SW480 (cell line): ENCODE measurements around the gene HIVEP3.

Source experiments
- DNase-seq: peaks from one replicate; pipeline ENCODE4 v3.0.0-alpha.2; 2016; ENCODE audit warnings: low spot score

HIVEP3 gene

DNA sequence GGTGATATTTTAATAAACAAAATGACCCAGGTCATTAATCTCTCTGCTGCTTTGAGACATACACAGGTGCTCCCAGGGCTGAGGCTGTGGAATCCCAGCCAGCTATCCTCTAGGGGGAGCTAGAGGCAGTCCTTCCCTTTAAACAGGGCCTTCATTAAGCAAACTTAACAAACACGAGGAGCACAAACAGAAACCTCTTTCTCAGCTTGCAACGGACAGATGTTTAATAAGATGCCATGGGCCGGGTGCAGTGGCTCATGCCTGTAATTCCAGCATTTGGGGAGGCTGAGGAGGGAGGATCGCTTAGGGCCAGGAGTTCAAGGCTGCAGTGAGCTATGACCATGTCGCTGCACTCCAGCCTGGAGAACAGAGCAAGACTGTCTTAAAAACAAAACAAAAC lies 106.7 kb downstream of the HIVEP3 start:
- peak; percentile 76 for DNase-seq

DNA sequence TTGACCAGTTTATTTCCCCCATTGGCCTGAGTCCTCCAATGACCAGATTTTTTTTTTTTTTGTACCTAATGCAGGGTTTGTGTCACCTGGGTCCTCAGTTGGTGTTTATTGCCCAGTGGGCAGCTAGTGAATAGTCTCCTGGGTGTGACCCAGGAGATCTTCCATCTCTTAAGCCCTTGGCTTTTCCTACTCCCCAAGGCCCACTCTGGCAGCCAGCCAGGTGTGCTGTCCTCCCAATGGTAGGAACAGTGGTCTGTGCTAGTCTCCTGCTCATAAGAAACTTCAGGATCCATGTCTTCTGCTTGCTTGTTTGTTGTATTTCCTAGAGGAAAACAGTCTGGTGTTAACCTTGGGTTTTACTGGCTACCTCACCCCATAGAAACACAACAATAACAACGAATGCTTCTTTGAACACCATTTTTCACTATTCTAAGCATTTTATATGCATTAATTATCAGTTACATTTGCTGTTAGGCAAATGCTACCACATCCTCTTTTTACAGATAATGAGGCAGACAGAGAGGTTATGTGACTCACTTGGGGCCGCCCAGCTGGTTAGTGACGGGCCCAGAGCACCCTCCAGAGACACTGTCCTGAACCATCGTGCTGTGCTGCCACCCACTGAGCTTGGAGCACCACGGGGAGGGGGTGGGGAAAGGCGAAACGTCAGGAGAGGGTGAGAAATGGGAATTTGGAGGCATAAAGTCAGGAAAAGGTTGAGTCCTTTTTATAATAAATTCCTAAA lies 107.5 kb downstream of the HIVEP3 start:
- no peak for DNase-seq

DNA sequence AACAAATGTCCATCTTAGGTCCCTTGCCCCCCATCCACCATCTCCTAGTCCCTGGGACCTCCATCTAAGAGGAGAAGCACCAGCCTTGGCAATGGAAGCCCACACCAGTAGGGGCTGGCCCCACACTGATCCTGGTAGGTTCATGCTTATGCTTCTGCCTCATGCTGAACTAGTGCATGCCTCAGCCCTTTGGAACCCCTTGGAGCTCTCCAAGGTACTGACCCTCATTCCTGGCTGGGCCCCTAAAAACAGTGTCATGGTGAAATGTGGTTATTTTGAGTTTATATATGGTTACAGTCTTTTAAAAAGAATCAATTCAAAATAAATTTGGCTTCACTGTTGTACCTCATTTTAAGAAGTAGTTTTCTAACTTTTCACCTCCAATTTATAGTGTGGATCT lies 108.3 kb downstream of the HIVEP3 start:
- DNase-seq = peak; percentile 32

DNA sequence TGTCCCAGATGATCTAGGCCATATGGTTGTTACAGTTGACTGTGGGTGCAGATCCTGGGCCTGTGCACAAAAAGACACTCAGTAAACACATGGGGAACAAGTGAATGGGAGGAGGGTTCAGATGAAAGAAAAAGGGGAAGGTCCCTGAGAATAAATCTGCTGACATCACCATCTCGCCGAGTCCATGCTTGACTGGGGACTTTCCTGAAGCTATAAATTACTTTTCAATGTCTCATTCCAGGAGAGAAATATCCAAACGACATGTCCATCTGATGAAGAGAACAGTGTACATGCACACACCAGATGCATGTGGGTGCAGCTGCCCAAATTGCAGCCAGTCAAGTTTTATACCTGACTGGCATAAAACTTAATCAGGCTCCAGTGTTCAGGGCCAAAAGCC lies 109.0 kb downstream of the HIVEP3 start:
- DNase-seq = no peak

DNA sequence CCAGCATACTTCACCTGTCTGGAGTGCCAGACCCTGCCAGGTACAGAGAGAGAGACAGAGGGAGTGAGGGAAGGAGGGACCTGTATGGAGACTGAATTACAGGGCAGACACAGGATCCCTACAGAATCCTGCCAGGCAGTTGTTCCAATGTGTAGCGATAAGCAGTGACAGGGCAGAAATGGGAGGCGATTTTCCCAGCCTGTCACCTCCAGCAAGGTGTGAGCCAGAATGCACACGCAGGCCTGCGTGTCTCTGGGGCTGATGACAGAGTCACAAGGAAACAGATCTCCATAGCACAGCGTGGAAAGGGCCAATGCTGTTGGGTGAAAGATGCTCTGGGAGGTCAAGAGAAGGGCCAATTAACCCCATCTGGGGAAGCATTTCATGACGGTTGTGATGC lies 111.3 kb downstream of the HIVEP3 start:
- no peak for DNase-seq

DNA sequence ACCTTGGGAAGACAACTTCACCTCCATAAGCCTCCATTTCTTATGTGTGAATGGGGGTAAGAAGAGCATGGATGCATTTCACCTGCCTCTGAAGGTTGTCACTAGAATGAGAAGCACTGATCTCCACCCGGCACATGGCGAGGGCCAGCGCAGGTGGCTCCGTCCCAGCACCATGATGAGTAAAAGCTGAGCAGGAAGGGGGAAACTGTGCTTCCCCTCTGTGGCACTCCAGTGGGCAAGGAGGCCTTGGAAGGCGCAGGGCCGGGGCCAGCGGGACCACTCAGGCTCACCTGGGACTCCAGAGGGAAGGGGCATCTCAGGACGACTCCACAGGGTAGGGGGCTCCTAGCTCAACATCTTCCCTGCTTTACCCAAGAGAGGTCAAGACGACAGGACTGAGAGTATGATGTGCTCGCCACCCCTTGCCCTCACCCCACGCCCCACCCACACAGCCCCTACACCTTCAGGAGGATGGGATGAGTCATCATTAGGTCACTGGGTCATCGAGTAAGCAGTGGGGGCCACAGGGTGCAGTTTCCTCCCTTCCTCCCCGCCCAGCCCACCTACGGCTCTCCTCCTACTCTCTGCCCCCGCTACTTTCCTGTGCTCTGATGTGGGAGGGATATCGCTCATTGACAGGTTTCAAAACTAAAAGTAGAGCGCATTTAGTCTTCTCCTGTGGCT lies 112.1 kb downstream of the HIVEP3 start:
- peak; percentile 45 for DNase-seq

DNA sequence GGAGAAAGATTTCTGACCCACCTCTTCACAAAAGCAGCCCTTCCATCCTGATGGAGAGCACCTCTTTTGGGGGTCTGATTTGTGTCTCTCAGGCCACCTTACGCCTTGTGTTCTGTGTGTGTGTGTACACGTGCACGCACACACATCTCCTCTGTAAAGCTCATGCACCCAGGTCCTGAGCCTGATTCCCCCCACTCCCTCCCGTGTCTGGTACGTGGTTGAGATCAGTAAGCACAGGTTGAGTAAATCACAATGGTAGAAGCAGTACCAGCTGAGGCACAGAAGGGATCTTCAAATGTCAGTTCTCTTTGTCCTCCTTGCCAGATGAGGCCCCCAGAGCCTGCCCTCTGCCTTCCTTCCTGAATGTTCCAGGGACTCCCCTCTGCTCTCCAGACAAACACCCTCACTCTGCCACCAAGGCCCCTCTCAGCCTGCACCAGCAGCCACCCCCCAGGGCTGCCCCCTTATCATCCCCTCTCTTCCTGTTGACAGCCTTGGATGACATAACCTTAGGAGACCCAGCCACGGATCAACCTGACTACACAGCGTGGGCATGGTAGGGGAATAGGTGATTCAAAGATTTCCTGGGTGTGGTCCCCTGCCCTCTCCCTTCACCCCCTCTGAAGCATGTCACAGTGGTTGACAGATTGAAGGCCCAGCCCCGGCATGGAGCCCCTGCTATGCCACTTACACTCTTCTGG lies 112.8 kb downstream of the HIVEP3 start:
- no peak for DNase-seq

DNA sequence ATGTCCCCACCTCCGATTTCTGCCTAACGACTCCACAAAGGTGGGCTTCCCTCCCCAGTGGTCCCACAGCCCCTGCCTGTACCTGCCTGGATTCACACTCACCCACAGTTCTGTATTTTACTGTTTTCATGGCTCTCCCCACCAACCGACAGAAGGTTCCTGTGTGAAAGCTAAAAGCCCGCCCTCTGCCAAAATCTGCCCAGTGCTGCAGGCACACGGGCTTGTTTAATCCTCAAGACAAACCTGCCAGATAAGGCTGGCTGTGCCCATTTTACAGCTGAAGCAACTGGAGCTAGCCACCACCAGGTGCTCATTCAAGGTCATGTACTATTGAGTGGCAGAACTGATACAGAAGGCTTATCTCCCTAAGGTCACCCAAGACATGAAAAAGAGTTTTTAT lies 114.5 kb downstream of the HIVEP3 start:
- no peak for DNase-seq

DNA sequence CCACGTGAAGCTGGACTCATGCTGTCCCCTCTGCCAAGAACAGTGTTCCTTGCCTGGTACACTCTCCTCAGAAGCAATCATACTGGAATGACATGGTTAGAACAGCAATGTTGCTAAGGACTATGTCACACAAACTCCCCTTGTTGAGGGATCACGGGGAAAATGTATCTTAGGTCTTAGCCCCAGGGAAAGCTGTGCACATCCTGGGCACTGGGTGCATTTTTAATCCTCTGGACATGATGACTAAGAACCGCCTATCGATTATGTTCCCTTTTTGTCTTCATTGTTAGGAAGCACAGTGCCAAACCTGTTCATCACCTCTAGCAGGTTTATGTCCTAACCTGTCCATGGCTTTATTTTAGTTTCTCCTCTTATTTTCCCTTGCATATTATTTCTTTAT lies 115.1 kb downstream of the HIVEP3 start:
- DNase-seq = no peak

DNA sequence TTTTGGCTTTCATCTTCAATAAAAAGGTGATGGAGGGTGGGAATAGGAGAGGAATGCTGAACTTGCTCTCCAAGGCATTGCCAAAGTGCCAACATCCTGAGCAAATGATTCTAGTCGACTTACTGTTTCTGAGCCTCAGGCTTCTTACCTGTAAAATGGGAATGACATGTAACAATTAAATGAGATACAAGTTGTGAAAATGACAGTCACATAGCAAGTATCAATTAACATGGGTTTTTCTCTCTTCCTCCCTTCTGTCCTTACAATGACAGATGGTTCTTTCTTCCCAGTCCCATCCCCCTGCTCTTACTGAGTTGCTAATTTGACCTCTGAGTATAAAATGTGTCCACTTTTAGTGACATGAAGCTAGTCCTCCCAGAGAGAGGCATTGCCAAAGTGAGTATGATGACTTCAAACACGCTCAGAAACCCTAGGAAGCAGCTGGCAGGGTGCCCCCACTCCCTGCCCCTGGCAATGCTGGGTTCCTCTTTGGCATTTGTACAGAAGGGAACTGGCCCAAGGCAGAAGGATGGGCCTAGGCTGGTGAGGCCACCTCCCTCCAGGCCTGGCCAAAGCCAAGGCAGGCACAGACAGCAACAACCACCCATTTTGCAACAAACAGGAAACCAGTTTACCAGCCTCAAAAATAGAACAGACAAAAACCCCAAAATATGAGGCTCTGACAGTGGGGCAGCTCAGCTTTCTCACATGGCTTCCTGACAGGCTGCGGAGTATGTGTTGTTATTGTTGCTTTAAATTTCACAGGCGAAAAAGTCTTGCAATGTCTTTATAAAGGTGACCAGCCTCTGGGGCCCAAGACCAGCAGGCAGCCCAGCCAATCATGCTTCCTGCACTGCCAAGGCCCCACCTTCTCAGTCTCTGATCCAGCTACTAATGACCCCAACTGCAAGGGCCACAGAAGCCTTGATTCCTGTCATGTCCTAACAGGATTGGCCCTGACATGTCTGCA lies 115.9 kb downstream of the HIVEP3 start:
- DNase-seq = no peak

DNA sequence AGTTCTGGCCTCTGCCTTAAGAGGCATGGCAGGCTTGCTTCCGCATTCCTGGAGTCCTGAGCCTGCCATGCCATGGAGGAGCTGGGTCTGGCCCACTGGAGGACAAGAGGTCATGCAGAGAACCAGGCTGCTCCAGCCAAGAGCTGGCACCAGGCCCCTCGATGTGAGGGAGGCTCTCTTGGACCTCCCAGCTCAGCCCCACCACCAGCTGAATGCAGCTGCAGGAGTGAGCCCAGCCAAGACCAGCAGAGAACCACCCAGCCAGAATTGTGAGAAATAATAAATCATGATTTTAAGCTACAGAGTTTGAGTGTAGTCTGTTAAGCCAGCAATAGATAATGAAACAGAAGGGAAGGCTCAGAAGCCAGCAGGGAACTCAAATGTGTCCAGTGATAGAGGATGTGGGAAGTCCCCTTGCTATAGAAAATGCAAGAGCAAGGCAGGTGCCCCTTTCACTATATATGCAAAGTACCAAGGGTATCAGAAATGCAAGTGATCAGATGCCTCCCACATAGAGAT lies 118.4 kb downstream of the HIVEP3 start:
- DNase-seq = no peak

DNA sequence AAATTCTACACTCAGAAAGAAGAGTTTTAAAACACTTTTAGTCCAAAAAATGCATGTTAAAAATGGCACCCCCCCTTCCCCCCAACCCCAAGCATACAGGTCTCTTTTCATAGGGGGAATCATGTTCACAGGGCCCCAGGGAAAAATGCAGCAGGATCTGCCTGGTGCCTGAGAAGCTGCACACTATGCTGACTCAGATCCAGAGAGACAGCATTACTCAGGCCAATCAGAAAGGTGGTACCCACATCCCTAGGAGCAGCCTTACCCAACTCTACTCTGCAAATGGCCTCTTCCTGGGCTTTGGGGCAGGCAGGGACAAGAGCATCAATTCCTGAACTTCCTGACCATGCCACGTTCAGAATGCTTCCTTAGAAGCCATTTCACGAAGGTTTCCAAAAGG lies 119.0 kb downstream of the HIVEP3 start:
- no peak for DNase-seq

DNA sequence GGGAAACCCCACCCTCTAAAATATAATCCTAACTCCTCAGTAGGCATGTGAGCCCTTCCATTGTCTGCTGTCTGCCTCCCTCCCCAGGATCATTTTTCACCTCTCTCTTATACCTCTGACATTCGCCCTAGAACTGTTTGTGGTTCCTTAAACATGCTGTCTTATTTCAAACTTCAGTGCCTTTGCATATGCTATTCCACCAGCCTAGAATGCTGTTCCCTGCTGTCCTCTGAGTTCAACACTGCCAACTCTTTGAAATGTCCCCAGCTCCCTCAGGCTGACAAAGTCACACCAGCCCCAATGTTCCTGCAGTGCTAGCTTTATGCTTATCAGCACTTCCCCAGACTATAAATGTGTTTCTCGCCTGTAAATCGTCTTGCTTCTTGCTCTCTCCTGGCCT lies 119.5 kb downstream of the HIVEP3 start:
- DNase-seq = no peak

DNA sequence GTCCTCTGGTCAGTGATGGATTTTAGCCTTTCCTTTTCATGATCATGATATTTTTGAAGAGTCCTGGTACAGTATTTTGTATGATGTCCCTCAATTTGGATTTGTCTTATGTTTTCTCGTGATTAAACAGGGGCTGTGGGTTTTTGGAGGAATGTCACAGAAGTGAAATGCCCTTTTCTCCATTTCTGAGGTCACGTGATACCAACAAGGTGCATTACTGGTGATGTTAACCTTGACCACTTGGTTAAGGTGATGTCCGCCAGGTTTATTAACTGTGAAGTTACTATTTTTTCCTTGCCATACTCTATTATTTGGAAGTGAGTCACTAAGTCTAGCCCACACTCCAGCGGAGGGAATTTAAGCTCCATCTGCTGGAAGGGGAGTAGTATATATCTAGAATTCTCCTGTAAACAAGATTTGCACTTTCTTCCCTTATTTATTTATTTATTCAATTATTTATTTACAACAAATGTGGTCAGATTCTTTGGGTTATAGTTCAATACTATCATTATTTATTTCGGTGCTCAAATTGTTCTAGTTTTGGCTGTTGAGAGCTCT lies 123.4 kb downstream of the HIVEP3 start:
- DNase-seq = peak; percentile 63

DNA sequence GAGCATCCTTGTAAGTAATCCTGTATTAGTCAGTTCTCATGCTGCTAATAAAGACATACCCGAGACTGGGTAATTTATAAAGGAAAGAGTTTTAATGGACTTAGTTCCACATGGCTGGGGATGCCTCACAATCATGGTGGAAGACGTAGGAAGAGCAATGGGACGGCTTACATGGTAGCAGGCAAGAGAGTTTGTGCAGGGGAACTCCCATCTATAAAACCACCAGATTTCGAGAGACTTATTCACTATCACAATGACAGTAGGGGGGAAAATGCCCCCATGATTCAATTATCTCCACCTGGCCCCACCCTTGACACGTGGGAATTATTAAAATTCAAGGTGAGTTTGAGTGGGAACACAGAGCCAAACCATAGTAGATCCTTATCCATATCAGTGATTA lies 124.7 kb downstream of the HIVEP3 start:
- DNase-seq = no peak

DNA sequence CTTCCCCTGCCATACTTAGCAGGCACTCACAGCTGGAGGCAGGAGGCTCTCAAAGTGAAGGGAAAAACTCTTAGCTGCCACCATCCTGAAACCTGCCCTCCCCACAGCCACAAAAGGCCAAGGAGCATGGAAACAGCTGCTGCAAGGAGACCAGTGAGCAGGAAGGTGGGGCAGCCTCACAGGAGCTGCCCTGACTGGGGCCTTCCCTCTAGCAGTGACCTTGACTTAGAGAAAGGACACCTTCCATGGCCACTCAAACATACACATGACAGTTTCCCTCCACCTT lies 126.3 kb downstream of the HIVEP3 start:
- DNase-seq = no peak

DNA sequence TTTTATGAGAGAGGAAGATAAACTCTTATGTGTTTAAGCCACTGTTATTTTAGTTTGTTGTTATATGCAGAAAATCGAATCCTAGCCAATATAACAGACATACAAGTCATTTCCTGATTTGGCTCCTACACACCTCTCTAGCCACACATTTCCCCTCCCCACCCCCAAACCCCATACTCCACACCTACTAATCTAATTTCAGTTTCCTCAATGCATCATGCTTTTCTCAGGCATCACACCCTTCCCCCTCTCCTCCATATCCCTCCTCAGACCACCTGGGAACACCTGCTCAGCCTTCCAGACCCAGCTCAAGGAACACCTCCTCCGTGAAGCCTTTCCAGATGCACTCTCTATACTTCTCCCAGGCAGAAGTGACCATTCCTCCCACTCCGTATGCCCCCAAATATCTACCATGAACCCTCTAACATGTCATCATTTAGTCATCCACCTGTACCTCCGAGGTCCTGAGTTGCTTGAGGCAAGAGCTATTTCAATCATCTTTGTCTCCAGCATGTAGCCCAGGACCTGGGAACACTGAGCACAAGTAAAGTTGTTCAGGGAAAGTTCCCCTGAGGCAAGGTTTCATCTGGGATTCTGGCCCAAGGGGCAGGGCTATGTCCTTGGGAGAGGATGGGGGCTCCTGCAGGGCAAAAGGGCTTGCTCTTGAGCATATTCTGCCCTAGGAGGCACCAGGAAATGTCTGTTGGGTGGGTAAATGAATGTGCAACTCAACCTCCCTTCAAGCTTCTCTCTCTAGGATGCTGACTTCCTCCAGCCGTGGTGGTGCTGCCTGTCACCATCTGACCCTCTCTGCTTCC lies 126.8 kb downstream of the HIVEP3 start:
- DNase-seq = no peak

DNA sequence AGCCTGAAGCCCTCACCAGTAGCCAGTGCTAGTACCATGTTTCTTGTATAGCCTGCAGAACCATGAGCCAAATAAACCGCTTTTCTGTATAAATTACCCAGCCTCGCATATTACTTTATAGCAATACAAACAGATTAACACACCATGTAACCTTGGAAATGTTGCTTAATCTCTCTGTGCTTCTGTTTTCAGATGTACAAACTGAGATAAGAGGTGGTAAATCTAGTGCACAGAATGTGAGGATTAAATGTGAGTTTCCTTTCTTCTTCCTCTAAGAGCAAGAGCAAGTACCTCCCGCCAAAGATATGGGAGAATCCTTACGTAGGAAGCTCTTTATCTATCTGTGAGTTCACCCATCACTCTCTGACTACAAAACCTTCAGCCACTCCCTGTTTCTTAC lies 128.4 kb downstream of the HIVEP3 start:
- no peak for DNase-seq

DNA sequence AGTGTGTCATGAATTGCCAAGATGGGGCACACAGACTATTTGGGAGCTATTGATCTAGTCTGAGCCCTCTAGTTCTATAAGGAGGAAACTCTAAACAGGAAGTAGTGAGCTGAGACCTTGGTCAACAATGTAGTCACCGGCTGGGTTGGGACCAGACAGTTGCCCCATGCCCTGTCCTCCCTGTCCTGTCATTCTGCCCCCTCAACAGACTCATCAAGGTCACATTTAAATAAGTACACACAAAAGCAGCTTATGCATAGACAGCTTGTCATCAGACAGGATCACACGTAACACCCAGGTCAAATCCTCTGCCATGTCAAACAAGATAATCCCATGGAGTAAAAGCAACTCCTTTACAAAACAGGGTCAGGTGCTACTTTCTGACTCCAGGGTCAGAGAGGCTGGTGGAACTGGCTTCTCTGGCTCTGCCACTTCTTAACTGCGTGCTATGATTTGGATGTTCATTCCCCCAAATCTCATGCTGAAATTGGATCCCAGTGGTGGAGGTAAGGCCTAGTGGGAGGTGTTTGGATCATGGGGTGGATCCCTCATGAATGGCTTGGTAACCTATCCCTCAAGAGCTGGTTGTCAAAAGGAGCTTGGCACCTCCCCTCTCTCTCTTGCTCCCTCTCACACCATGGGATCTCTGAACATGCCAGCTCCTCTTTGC lies 128.9 kb downstream of the HIVEP3 start:
- DNase-seq = no peak

DNA sequence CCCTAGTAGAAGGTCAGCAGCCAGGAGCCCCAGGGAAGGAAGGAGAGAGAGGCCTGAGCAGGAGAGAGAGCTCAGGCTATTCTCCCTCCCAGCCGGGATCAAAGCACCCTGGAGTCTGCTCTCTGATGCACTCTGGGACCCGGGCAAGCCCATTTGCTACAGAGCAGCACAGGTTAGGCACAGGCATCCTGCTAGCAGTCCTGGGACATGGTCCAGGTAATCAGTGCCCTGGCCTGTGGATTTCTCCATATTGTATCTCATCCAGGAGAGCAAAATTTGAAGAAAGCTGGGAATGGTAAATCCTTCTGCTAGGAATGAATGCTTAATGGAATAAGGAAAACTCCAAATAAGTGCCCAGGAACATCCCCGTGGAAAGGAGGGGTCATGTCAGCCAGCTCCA lies 130.3 kb downstream of the HIVEP3 start:
- DNase-seq = no peak
